Measurements from ENCODE around the gene CEP170. TPM values are rescaled to one million over a fixed set of nuclear protein-coding genes. Genes with fewer than 3 reads are reported as not detected.

CEP170 gene
- total RNA-seq (10 to 100 TPM; 32.9 to 56.1 (median 47.3) TPM), polyA plus RNA-seq (10 to 100 TPM; 11.6 to 19.6 TPM), total RNA-seq (54.8 reads per million, percentile 73 among the genes with 10 or more reads in this experiment)

- peak within 1 kb of the TSS; percentile 99 to 100 (median 100) for H3K27ac Mint-ChIP-seq
- peaks cover 19 to 68% (median 51%) of the 10 kb centered on the region in 7 donors for H3K4me1 Mint-ChIP-seq
- Histone ChIP-seq H3K4me1 (ENCODE audit: control insufficient read depth in 2 of 2, insufficient read depth in 2 of 2, low read length in 2 of 2) (peaks cover 13 to 22% of the 10 kb centered on the region in 2 donors), H3K27me3 (ENCODE audit: control insufficient read depth in 2 of 2, insufficient read depth in 2 of 2, low read length in 2 of 2) (no peaks in the 10 kb centered on the region), H3K9me3 (ENCODE audit: control insufficient read depth in 2 of 3, low read length in 3 of 3) (no peaks in the 10 kb centered on the region), H3K36me3 (ENCODE audit: control insufficient read depth in 2 of 3, insufficient read depth in 3 of 3, low read length in 3 of 3) (peaks cover 0 to 12% (median 0%) of the 10 kb centered on the region in 3 experiments), H3K4me3 (ENCODE audit: low read length) (peak within 1 kb of the TSS; percentile 94), H3K27ac (ENCODE audit: low read depth, low read length) (peak within 1 kb of the TSS; percentile 96)
- ATAC-seq = peak; percentile 78
- ChIA-PET CTCF (interaction anchor here (0.6 kb wide), 2 partner anchors 10 to 27 kb away, joined by 3 to 4 read pairs; no protein-coding TSS in a partner anchor), POLR2A (interaction anchor here (0.7 to 2.8 kb wide), 22 partner anchors 8 to 1737 kb away, joined by 3 to 14 read pairs (median 4); partner anchors contain the start of genes ADSS2, CATSPERE, CHML and FH)
- peak; percentile 79 to 92 (median 91) for DNase-seq
- H3K4me3 Mint-ChIP-seq = peak within 1 kb of the TSS; percentile 97 to 100 (median 100)
- peaks cover 0 to 4% (median 0%) of the 10 kb centered on the region in 11 donors for H3K9me3 Mint-ChIP-seq
- peaks cover 0 to 5% (median 3%) of the 10 kb centered on the region in 5 donors for H3K36me3 Mint-ChIP-seq
- H3K27me3 Mint-ChIP-seq = peaks cover 0 to 3% (median 0%) of the 10 kb centered on the region in 5 donors
- intact Hi-C loops (cut with micrococcal nuclease) = loop anchor here (1.0 to 10.0 kb wide), 25 partner anchors 17 to 1736 kb away; partner anchors contain the start of genes CHML (in 2 of the 2), COX20 (in 2 of the 2), FH (in 2 of the 2) and OPN3 (in 2 of the 2)
These were observed at the start of gene CEP170 for GRCh38 chr1:243254927-243255790. Gene CEP170, minus strand, starts transcription at chr1:243255281. Its CDS starts 30,001 bp downstream, at chr1:243225280.

GRCh38 chr1:243301059-243301458 lies 46.0 kb upstream of the CEP170 start:
- POLR2A ChIA-PET = no interaction called here
- Mint-ChIP-seq H3K27me3 (no peaks in the 10 kb centered on the region), H3K9me3 (peaks cover 4 to 36% (median 11%) of the 10 kb centered on the region in 11 donors), H3K27ac (no peak overlapping the region), H3K4me3 (no peak overlapping the region), H3K36me3 (peaks cover 25 to 61% (median 51%) of the 10 kb centered on the region in 5 donors), H3K4me1 (peaks cover 0 to 6% (median 0%) of the 10 kb centered on the region in 7 donors)
- no peaks in the 10 kb centered on the region for H3K27me3 ChIP-seq (ENCODE audit: control insufficient read depth in 2 of 2, insufficient read depth in 2 of 2, low read length in 2 of 2)
- peaks cover 0 to 18% (median 0%) of the 10 kb centered on the region in 3 experiments for H3K36me3 ChIP-seq (ENCODE audit: control insufficient read depth in 2 of 3, insufficient read depth in 3 of 3, low read length in 3 of 3)
- H3K27ac ChIP-seq (ENCODE audit: low read depth, low read length) = no peak overlapping the region
- no peaks in the 10 kb centered on the region for H3K4me1 ChIP-seq (ENCODE audit: control insufficient read depth in 2 of 2, insufficient read depth in 2 of 2, low read length in 2 of 2)
- ATAC-seq (no peak), DNase-seq (no peak)
- H3K9me3 ChIP-seq (ENCODE audit: control insufficient read depth in 2 of 3, low read length in 3 of 3) = no peaks in the 10 kb centered on the region
- intact Hi-C loops (cut with micrococcal nuclease) = no loop called here
- H3K4me3 ChIP-seq (ENCODE audit: low read length) = no peak overlapping the region
- CTCF ChIA-PET = no interaction called here

GRCh38 chr1:243299069-243299468 lies 44.0 kb upstream of the CEP170 start:
- Histone ChIP-seq H3K9me3 (ENCODE audit: control insufficient read depth in 2 of 3, low read length in 3 of 3) (no peaks in the 10 kb centered on the region), H3K36me3 (ENCODE audit: control insufficient read depth in 2 of 3, insufficient read depth in 3 of 3, low read length in 3 of 3) (peaks cover 0 to 22% (median 0%) of the 10 kb centered on the region in 3 experiments), H3K4me3 (ENCODE audit: low read length) (no peak overlapping the region), H3K27ac (ENCODE audit: low read depth, low read length) (no peak overlapping the region), H3K4me1 (ENCODE audit: control insufficient read depth in 2 of 2, insufficient read depth in 2 of 2, low read length in 2 of 2) (no peaks in the 10 kb centered on the region), H3K27me3 (ENCODE audit: control insufficient read depth in 2 of 2, insufficient read depth in 2 of 2, low read length in 2 of 2) (no peaks in the 10 kb centered on the region)
- Mint-ChIP-seq H3K36me3 (peaks cover 34 to 80% (median 70%) of the 10 kb centered on the region in 5 donors), H3K4me3 (no peak overlapping the region), H3K4me1 (peaks cover 0 to 6% (median 0%) of the 10 kb centered on the region in 7 donors), H3K27ac (no peak overlapping the region), H3K27me3 (no peaks in the 10 kb centered on the region), H3K9me3 (peaks cover 6 to 50% (median 19%) of the 10 kb centered on the region in 11 donors)
- CTCF ChIA-PET = no interaction called here
- DNase-seq = no peak
- ATAC-seq = no peak
- intact Hi-C loops (cut with micrococcal nuclease) = no loop called here
- POLR2A ChIA-PET = no interaction called here

- H3K4me1 ChIP-seq (ENCODE audit: control insufficient read depth in 2 of 2, insufficient read depth in 2 of 2, low read length in 2 of 2) = no peaks in the 10 kb centered on the region
- no peak overlapping the region for H3K4me3 ChIP-seq (ENCODE audit: low read length)
- ATAC-seq (no peak), DNase-seq (no peak)
- intact Hi-C loops (cut with micrococcal nuclease) = no loop called here
- no peaks in the 10 kb centered on the region for H3K27me3 ChIP-seq (ENCODE audit: control insufficient read depth in 2 of 2, insufficient read depth in 2 of 2, low read length in 2 of 2)
- no peak overlapping the region for H3K27ac ChIP-seq (ENCODE audit: low read depth, low read length)
- peaks cover 11 to 55% (median 29%) of the 10 kb centered on the region in 11 donors for H3K9me3 Mint-ChIP-seq
- ChIA-PET POLR2A (no interaction called here), CTCF (no interaction called here)
- no peaks in the 10 kb centered on the region for H3K27me3 Mint-ChIP-seq
- H3K9me3 ChIP-seq (ENCODE audit: control insufficient read depth in 2 of 3, low read length in 3 of 3) = peaks cover 0 to 11% (median 4%) of the 10 kb centered on the region in 3 experiments
- H3K36me3 Mint-ChIP-seq = peaks cover 35 to 90% (median 85%) of the 10 kb centered on the region in 5 donors
- H3K4me3 Mint-ChIP-seq = no peak overlapping the region
- H3K4me1 Mint-ChIP-seq = peaks cover 0 to 11% (median under 1%) of the 10 kb centered on the region in 7 donors
- H3K36me3 ChIP-seq (ENCODE audit: control insufficient read depth in 2 of 3, insufficient read depth in 3 of 3, low read length in 3 of 3) = peaks cover 0 to 25% (median 0%) of the 10 kb centered on the region in 3 experiments
- H3K27ac Mint-ChIP-seq = peak overlapping the region in 1 of 9 donors; percentile 28
These were observed 39.6 kb upstream of the CEP170 start for GRCh38 chr1:243294723-243295121.

- Histone ChIP-seq H3K4me1 (ENCODE audit: control insufficient read depth in 2 of 2, insufficient read depth in 2 of 2, low read length in 2 of 2) (no peaks in the 10 kb centered on the region), H3K36me3 (ENCODE audit: control insufficient read depth in 2 of 3, insufficient read depth in 3 of 3, low read length in 3 of 3) (peaks cover 0 to 22% (median 0%) of the 10 kb centered on the region in 3 experiments), H3K27me3 (ENCODE audit: control insufficient read depth in 2 of 2, insufficient read depth in 2 of 2, low read length in 2 of 2) (no peaks in the 10 kb centered on the region), H3K4me3 (ENCODE audit: low read length) (no peak overlapping the region), H3K27ac (ENCODE audit: low read depth, low read length) (no peak overlapping the region), H3K9me3 (ENCODE audit: control insufficient read depth in 2 of 3, low read length in 3 of 3) (peaks cover 0 to 11% (median 4%) of the 10 kb centered on the region in 3 experiments)
- Mint-ChIP-seq H3K36me3 (peaks cover 41 to 92% (median 91%) of the 10 kb centered on the region in 5 donors), H3K27ac (peak overlapping the region in 2 of 9 donors; percentile 28 to 61), H3K4me3 (no peak overlapping the region), H3K27me3 (no peaks in the 10 kb centered on the region), H3K9me3 (peaks cover 11 to 52% (median 27%) of the 10 kb centered on the region in 11 donors), H3K4me1 (peaks cover 0 to 11% (median 3%) of the 10 kb centered on the region in 7 donors)
- POLR2A ChIA-PET = no interaction called here
- CTCF ChIA-PET = no interaction called here
- intact Hi-C loops (cut with micrococcal nuclease) = no loop called here
- no peak for DNase-seq
- no peak for ATAC-seq
These were observed 39.1 kb upstream of the CEP170 start for GRCh38 chr1:243293941-243294722.

- CTCF ChIA-PET = no interaction called here
- H3K36me3 ChIP-seq (ENCODE audit: control insufficient read depth in 2 of 3, insufficient read depth in 3 of 3, low read length in 3 of 3) = peaks cover 0 to 12% (median 9%) of the 10 kb centered on the region in 3 experiments
- peaks cover 0 to 5% of the 10 kb centered on the region in 2 donors for H3K4me1 ChIP-seq (ENCODE audit: control insufficient read depth in 2 of 2, insufficient read depth in 2 of 2, low read length in 2 of 2)
- POLR2A ChIA-PET = no interaction called here
- Mint-ChIP-seq H3K9me3 (peaks cover 9 to 41% (median 27%) of the 10 kb centered on the region in 11 donors), H3K27ac (no peak overlapping the region), H3K27me3 (no peaks in the 10 kb centered on the region), H3K36me3 (peaks cover 36 to 88% (median 85%) of the 10 kb centered on the region in 5 donors), H3K4me3 (no peak overlapping the region), H3K4me1 (peaks cover 10 to 21% (median 15%) of the 10 kb centered on the region in 7 donors)
- peaks cover 0 to 11% (median 4%) of the 10 kb centered on the region in 3 experiments for H3K9me3 ChIP-seq (ENCODE audit: control insufficient read depth in 2 of 3, low read length in 3 of 3)
- H3K27me3 ChIP-seq (ENCODE audit: control insufficient read depth in 2 of 2, insufficient read depth in 2 of 2, low read length in 2 of 2) = no peaks in the 10 kb centered on the region
- no peak overlapping the region for H3K4me3 ChIP-seq (ENCODE audit: low read length)
- DNase-seq (no peak), ATAC-seq (no peak)
- intact Hi-C loops (cut with micrococcal nuclease) = no loop called here
- no peak overlapping the region for H3K27ac ChIP-seq (ENCODE audit: low read depth, low read length)
These were observed 37.0 kb upstream of the CEP170 start for GRCh38 chr1:243292117-243292516.

Data from naive thymus-derived CD4-positive, alpha-beta T cell (primary cell).